ENCODE measurements around the gene JPT1. TPM values are rescaled to one million over a fixed set of nuclear protein-coding genes. Genes with fewer than 3 reads are reported as not detected.
A peak's percentile ranks its signal among the peaks of the same experiment; 100 is the strongest.

The JPT1 gene
- total RNA-seq, 1 experiment from 2014 or later: 98.2 TPM

DNA sequence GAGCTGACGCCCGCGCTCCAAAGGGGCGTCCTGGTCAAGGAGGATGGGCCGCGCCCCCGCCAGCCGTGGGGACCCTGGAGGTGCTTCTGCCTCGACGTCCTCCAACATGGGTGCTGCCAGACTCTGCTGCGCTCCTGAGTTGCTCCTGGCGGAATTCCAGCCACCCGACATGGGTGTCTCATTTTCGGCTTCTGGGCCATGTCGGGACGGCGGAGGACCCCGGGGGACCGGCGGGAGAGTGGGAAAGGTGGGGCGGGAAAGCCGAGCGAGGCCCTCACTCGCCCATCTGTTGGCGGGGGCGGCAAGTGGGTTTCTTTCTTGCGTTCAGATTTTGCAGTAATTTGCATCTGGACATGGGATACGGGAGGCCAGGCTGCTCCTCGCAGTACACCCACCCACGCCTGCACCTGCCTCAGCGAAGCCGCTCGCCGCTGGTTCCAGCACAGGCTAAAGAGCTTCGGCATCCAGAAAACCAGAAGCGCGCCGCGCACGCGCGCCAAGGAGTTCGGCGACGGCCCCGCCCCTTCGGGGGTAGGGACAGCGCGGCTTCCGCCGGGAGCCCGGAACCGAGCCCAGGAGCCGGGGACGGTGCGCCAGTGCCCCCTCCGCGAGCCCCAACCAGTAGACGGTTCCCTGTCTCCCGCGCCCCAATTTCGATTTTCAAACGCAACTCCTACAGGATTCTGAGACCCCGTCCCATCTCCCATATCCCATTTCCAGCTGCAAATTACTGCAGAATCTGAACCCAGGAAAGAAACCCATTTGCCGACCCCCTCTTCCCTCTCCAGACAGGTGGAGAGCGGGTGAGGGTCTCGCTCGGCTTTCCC, 44.7 kb downstream of the JPT1 start, which contains the start of gene ARMC7:
ARMC7 (plus strand) TSS at position 563 of the 827 bp plus-strand sequence. CDS start 320 bp downstream, outside the sequence.
- peak within 1 kb of the TSS; percentile 92 for H3K4me2 ChIP-seq (ENCODE audit: low read depth, low read length, poor library complexity, severe bottlenecking)
- H3K9me2 ChIP-seq (replicated peaks; ENCODE audit: insufficient read depth, low read length): no peaks in the 10 kb centered on the region
- H2AFZ ChIP-seq (ENCODE audit: low read length): peak within 1 kb of the TSS; percentile 80
- no peaks in the 10 kb centered on the region for H4K20me1 ChIP-seq (ENCODE audit: insufficient read depth, low read depth, low read length)
- DNase-seq: peak; percentile 95
- no peaks in the 10 kb centered on the region; the same call in 1 of the 2 replicates for H3K27me3 ChIP-seq (ENCODE audit: low read length)
- no peak within 1 kb of the TSS for H3K27ac ChIP-seq (ENCODE audit: low read length)
- no peaks in the 10 kb centered on the region for H3K36me3 ChIP-seq (ENCODE audit: insufficient read depth, low read length)
- H3K4me3 ChIP-seq (ENCODE audit: low read length): peak within 1 kb of the TSS; percentile 94
- peaks cover 36% of the 10 kb centered on the region for H3K4me1 ChIP-seq (ENCODE audit: low read length)
- peaks cover 23% of the 10 kb centered on the region for H3K79me2 ChIP-seq (ENCODE audit: low read length)
- H3K9me3 ChIP-seq (ENCODE audit: low read length): no peaks in the 10 kb centered on the region
- H3K9ac ChIP-seq (ENCODE audit: low read length): peak within 1 kb of the TSS; percentile 73

DNA sequence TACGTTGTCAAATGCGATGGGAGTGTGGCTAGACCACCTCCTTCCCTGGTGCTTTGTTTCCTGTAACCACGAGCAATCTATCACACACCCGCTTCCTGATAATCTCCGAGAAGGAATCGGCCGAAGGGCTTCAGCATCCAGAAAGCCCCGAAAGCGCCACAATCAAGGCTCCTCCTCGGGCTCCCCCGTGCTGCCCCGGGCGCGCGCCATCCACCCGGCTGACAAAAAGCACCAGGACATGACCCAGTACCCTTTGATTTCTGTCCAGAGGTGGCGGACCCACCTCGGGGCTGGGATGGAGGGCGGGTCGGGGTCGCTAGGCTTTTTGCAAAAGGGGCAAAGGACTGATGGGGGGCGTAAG, 45.3 kb downstream of the JPT1 start:
- peak overlapping the region; percentile 73 for H3K9ac ChIP-seq (ENCODE audit: low read length)
- no peaks in the 10 kb centered on the region for H4K20me1 ChIP-seq (ENCODE audit: insufficient read depth, low read depth, low read length)
- peak overlapping the region; percentile 94 for H3K4me3 ChIP-seq (ENCODE audit: low read length)
- H3K79me2 ChIP-seq (ENCODE audit: low read length): peaks cover 19% of the 10 kb centered on the region
- peak overlapping the region; percentile 92 for H3K4me2 ChIP-seq (ENCODE audit: low read depth, low read length, poor library complexity, severe bottlenecking)
- H3K36me3 ChIP-seq (ENCODE audit: insufficient read depth, low read length): no peaks in the 10 kb centered on the region
- no peaks in the 10 kb centered on the region for H3K9me3 ChIP-seq (ENCODE audit: low read length)
- DNase-seq: peak; percentile 40
- no peak overlapping the region for H3K27ac ChIP-seq (ENCODE audit: low read length)
- no peaks in the 10 kb centered on the region for H3K9me2 ChIP-seq (replicated peaks; ENCODE audit: insufficient read depth, low read length)
- H3K4me1 ChIP-seq (ENCODE audit: low read length): peaks cover 31% of the 10 kb centered on the region
- no peaks in the 10 kb centered on the region; the same call in 1 of the 2 replicates for H3K27me3 ChIP-seq (ENCODE audit: low read length)
- H2AFZ ChIP-seq (ENCODE audit: low read length): peak overlapping the region; percentile 80

DNA sequence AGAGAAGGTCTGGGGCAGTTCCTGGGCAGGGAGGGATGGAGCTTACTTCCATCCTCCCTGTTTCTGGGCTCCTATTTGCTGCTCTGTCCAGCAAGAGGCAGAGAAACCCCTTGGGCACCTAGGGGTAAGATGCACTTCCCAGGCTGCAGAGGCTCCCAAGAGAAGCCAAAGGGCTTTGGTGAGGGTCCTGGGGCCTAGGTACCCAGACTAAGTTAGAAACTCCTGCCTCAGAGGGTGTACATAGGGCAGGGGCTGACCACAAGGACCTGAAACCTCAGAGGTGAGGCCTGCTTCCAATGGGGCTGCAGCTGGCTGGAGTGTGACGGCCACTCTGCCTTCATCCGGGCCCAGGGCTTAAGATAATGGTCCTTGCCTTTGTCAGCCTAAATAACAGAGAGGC, 46.1 kb downstream of the JPT1 start:
- H3K4me2 ChIP-seq (ENCODE audit: low read depth, low read length, poor library complexity, severe bottlenecking): no peak overlapping the region
- no peaks in the 10 kb centered on the region for H3K9me3 ChIP-seq (ENCODE audit: low read length)
- H2AFZ ChIP-seq (ENCODE audit: low read length): no peak overlapping the region
- H3K9me2 ChIP-seq (replicated peaks; ENCODE audit: insufficient read depth, low read length): no peaks in the 10 kb centered on the region
- H3K9ac ChIP-seq (ENCODE audit: low read length): no peak overlapping the region
- H4K20me1 ChIP-seq (ENCODE audit: insufficient read depth, low read depth, low read length): no peaks in the 10 kb centered on the region
- peak; percentile 39 for DNase-seq
- H3K4me3 ChIP-seq (ENCODE audit: low read length): no peak overlapping the region
- peaks cover 19% of the 10 kb centered on the region for H3K79me2 ChIP-seq (ENCODE audit: low read length)
- H3K4me1 ChIP-seq (ENCODE audit: low read length): peaks cover 26% of the 10 kb centered on the region
- H3K27ac ChIP-seq (ENCODE audit: low read length): no peak overlapping the region
- H3K27me3 ChIP-seq (ENCODE audit: low read length): no peaks in the 10 kb centered on the region; the same call in 1 of the 2 replicates
- H3K36me3 ChIP-seq (ENCODE audit: insufficient read depth, low read length): no peaks in the 10 kb centered on the region

DNA sequence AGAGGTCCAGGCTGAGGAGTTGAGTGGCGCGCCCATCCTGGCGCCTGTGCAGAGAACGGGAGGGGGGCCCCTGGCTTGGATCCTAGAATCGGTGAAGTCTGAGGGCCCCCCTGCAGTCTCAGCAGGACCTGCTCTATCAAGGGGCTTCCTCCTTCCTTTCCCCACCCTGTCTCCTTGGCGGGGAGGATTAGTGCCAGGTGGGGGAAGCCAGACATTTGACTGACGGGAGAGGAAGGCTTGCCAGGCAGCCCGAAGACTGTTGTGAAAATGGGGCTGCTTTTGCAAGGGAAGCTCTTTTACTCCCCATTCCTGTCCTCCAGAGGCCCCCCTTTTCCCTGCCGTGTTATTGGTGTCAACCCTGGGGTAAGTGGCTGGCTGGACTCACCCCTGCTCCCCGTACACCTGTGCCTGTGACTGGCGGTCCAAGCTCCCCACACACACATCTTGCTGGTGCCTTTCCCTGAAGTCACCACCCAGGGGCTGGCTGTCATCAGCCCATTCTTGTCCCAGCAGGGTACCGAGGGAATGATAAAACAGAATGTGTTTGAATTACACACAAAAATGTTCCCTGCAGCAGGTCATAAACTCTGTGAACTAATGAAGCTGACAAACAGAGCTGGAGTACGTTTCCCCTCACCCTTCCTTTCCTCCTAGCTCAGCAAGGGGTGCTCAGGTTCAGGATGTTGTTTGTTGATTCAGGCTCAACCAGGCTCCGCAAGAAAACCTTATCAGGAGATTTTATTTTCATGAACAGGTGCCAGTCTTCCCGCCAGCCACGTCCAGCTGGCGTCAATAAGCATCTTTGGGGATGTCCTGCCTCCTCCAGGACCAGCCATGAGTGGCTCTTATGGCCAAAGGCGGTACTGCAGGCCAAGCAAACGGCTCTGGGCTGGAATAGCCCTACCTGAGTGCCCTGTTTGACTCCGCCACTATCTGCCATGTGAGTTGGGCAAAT, 48.9 kb downstream of the JPT1 start:
- Histone ChIP-seq H3K4me3 (ENCODE audit: low read length) (no peak overlapping the region), H3K9me2 (replicated peaks; ENCODE audit: insufficient read depth, low read length) (no peaks in the 10 kb centered on the region), H3K9ac (ENCODE audit: low read length) (no peak overlapping the region), H4K20me1 (ENCODE audit: insufficient read depth, low read depth, low read length) (no peaks in the 10 kb centered on the region), H3K27me3 (ENCODE audit: low read length) (no peaks in the 10 kb centered on the region; the same call in 1 of the 2 replicates), H2AFZ (ENCODE audit: low read length) (no peak overlapping the region), H3K4me2 (ENCODE audit: low read depth, low read length, poor library complexity, severe bottlenecking) (no peak overlapping the region), H3K27ac (ENCODE audit: low read length) (no peak overlapping the region), H3K4me1 (ENCODE audit: low read length) (peaks cover 22% of the 10 kb centered on the region), H3K79me2 (ENCODE audit: low read length) (peaks cover 3% of the 10 kb centered on the region), H3K9me3 (ENCODE audit: low read length) (no peaks in the 10 kb centered on the region), H3K36me3 (ENCODE audit: insufficient read depth, low read length) (no peaks in the 10 kb centered on the region)
- peak; percentile 84 for DNase-seq

DNA sequence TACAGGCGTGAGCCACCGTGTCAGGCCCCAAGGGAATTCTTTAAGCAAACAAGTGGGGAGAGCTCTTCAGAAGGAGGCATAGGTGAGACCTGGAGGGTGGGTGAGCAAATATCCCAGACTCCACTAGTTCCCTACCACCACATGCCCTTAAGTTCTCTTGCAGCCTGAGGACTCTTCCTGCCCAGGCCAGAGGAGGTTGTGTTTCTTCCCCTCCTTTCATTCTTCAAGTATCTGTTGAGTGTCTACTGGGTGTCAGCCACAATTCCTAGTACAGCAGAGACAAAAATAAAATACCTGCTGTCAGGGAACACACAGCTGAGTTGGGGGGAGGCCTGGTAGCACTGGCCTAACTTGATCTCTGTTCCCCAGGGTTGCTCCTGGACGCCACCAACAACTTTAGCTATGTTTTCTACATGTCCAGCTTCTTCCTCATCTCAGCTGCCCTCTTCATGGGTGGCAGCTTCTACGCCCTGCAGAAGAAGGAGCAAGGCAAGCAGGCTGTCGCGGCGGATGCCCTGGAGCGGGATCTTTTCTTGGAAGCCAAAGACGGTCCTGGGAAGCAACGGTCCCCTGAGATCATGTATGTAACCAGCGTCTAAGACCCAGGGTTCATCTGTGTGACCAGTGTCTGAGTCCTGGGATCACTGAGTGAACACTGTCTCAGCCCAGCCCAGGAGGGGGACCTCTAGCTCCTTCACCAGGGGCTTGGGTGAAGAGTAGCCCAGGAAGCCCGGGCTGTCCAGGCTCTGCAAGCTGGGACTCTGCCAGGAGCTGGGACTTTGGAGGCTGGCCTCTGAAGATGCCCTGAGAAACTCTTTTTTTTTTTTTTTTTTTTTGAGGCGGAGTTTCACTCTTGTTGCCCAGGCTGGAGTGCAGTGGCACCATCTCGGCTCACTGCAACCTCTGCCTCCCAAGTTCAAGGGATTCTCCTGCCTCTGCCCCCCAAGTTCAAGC, 50.4 kb downstream of the JPT1 start:
- no peaks in the 10 kb centered on the region for H3K9me2 ChIP-seq (replicated peaks; ENCODE audit: insufficient read depth, low read length)
- H3K9me3 ChIP-seq (ENCODE audit: low read length): no peaks in the 10 kb centered on the region
- no peak overlapping the region for H3K4me3 ChIP-seq (ENCODE audit: low read length)
- H3K27me3 ChIP-seq (ENCODE audit: low read length): no peaks in the 10 kb centered on the region; the same call in 1 of the 2 replicates
- no peak overlapping the region for H2AFZ ChIP-seq (ENCODE audit: low read length)
- H3K9ac ChIP-seq (ENCODE audit: low read length): no peak overlapping the region
- no peaks in the 10 kb centered on the region for H3K36me3 ChIP-seq (ENCODE audit: insufficient read depth, low read length)
- H3K4me1 ChIP-seq (ENCODE audit: low read length): peaks cover 12% of the 10 kb centered on the region
- H3K4me2 ChIP-seq (ENCODE audit: low read depth, low read length, poor library complexity, severe bottlenecking): no peak overlapping the region
- H3K27ac ChIP-seq (ENCODE audit: low read length): no peak overlapping the region
- H4K20me1 ChIP-seq (ENCODE audit: insufficient read depth, low read depth, low read length): no peaks in the 10 kb centered on the region
- H3K79me2 ChIP-seq (ENCODE audit: low read length): no peaks in the 10 kb centered on the region
- DNase-seq: no peak

DNA sequence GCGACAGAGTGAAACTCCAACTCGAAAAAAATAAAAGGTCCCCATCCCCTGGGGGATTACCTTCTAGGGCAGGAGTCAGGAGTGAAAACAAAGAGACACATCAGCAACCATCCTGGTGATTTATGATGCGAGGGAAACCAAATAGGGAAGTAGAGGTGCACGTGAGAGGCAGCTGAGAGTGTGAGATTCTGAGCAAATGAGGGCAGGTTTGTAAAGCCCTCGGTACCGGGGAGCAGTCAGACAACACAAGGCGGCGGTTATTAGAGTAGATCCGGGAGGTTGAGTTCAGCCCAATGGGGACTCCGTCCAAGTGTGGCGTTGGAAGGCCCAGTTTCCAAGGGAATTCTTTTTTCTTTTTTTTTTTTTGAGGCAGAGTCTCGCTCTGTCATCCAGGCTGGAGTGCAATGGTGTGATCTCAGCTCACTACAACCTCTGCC, 51.9 kb downstream of the JPT1 start:
- peak overlapping the region; percentile 20 for H3K4me2 ChIP-seq (ENCODE audit: low read depth, low read length, poor library complexity, severe bottlenecking)
- H2AFZ ChIP-seq (ENCODE audit: low read length): no peak overlapping the region
- peak; percentile 79 for DNase-seq
- no peaks in the 10 kb centered on the region for H3K79me2 ChIP-seq (ENCODE audit: low read length)
- H3K36me3 ChIP-seq (ENCODE audit: insufficient read depth, low read length): no peaks in the 10 kb centered on the region
- H3K4me1 ChIP-seq (ENCODE audit: low read length): peaks cover 10% of the 10 kb centered on the region
- no peaks in the 10 kb centered on the region for H3K27me3 ChIP-seq (ENCODE audit: low read length)
- H3K9me2 ChIP-seq (replicated peaks; ENCODE audit: insufficient read depth, low read length): no peaks in the 10 kb centered on the region
- no peak overlapping the region for H3K27ac ChIP-seq (ENCODE audit: low read length)
- no peaks in the 10 kb centered on the region for H3K9me3 ChIP-seq (ENCODE audit: low read length)
- no peak overlapping the region for H3K4me3 ChIP-seq (ENCODE audit: low read length)
- no peak overlapping the region for H3K9ac ChIP-seq (ENCODE audit: low read length)
- no peaks in the 10 kb centered on the region for H4K20me1 ChIP-seq (ENCODE audit: insufficient read depth, low read depth, low read length)

DNA sequence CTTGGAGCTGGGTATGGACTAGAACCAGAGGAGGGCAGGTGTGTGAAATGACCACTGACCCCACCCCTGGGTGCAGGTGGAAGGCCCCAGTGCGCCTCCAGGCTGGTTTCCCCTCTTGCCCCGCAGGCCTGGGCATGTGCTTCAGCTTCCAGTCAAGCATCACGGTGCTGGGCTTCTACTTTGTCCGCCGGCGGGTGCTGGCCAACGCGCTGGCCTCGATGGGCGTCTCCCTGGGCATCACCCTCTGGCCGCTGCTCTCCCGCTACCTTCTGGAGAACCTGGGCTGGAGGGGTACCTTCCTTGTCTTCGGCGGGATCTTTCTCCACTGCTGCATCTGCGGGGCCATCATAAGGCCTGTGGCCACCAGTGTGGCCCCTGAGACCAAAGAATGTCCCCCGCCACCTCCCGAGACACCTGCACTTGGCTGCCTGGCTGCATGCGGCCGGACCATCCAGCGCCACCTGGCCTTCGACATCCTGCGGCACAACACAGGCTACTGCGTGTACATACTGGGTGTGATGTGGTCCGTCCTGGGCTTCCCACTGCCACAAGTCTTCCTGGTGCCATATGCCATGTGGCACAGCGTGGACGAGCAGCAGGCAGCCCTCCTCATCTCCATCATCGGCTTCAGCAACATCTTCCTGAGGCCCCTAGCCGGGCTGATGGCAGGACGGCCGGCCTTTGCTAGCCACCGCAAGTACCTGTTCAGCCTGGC, 54.3 kb downstream of the JPT1 start:
- no peaks in the 10 kb centered on the region for H3K36me3 ChIP-seq (ENCODE audit: insufficient read depth, low read length)
- H3K4me1 ChIP-seq (ENCODE audit: low read length): peaks cover 10% of the 10 kb centered on the region
- no peak overlapping the region for H3K4me2 ChIP-seq (ENCODE audit: low read depth, low read length, poor library complexity, severe bottlenecking)
- H3K9ac ChIP-seq (ENCODE audit: low read length): no peak overlapping the region
- H3K79me2 ChIP-seq (ENCODE audit: low read length): no peaks in the 10 kb centered on the region
- no peaks in the 10 kb centered on the region for H3K27me3 ChIP-seq (ENCODE audit: low read length)
- H3K27ac ChIP-seq (ENCODE audit: low read length): no peak overlapping the region
- no peaks in the 10 kb centered on the region for H3K9me2 ChIP-seq (replicated peaks; ENCODE audit: insufficient read depth, low read length)
- no peaks in the 10 kb centered on the region for H3K9me3 ChIP-seq (ENCODE audit: low read length)
- no peaks in the 10 kb centered on the region for H4K20me1 ChIP-seq (ENCODE audit: insufficient read depth, low read depth, low read length)
- H2AFZ ChIP-seq (ENCODE audit: low read length): no peak overlapping the region
- H3K4me3 ChIP-seq (ENCODE audit: low read length): no peak overlapping the region
- no peak for DNase-seq
